Mucosa of descending colon (tissue), 3 donors: Measurements from ENCODE around the gene ZC3H8. TPM values are rescaled to one million over a fixed set of nuclear protein-coding genes. Genes with fewer than 3 reads are reported as not detected.

Source experiments
- ATAC-seq: fragments of 200-7000 bp; cut with Tn5 transposase; one replicate; pipeline ENCODE4 v1.9.1; 2020; ENCODE audit warnings: mild to moderate bottlenecking, moderate library complexity
- DNase-seq, 3 donors: peaks; one replicate each; pipeline ENCODE4 v3.0.0-alpha.2; 2020
- H3K36me3 ChIP-seq: fragments of 200-600 bp; one replicate; pipeline ENCODE4 v1.8.0; 2021; ENCODE audit warnings: low read depth, mild to moderate bottlenecking
- H3K4me1 ChIP-seq: fragments of 200-600 bp; one replicate; pipeline ENCODE4 v1.8.0; 2021; ENCODE audit warnings: low read depth, mild to moderate bottlenecking
- H3K4me3 ChIP-seq: fragments of 200-600 bp; one replicate; pipeline ENCODE4 v1.8.0; 2021; ENCODE audit warnings: mild to moderate bottlenecking
- H3K9me3 ChIP-seq: fragments of 200-600 bp; one replicate; pipeline ENCODE4 v1.8.0; 2021; ENCODE audit warnings: mild to moderate bottlenecking
- intact Hi-C, 2 donors: fragments of 100-400 bp; cut with DNase I in 1 of 2; cut with micrococcal nuclease in 1 of 2; formaldehyde crosslinking; loops; one replicate each; pipeline versions ENCODE4 v1.11.0 to v1.11.1; 2022; cut with DNase I, micrococcal nuclease
- long read RNA-seq, 2 donors: library from polyadenylated mRNA; unstranded; transcript quantifications; one replicate each; pipeline ENCODE4 v2.0.0, GENCODE V29; 2019 to 2021
- total RNA-seq, 3 donors: library from RNA; stranded (reverse); fragmentation: NEBNext Ultra II Directional in 2 of 3; extraction: Animal tissue kit (Norgen Biotek cat#: 25700) in 2 of 3; gene quantifications; one replicate each; pipeline versions ENCODE4 v1.2.1 to v1.2.4, GENCODE V29; 2021 to 2023
- TF ChIP-seq, protein P1 (sequence below): fragments of 200-600 bp; IDR thresholded peaks from one replicate; pipeline ENCODE4 v1.8.0; 2022; ENCODE audit warnings: antibody characterized with exemption, mild to moderate bottlenecking
- donor health status: DM: no; HTN: no; CAD: no; lungs with moderate emphysema.
- donor health status: DM: no; HTN: no; CAD: no.
- donor health status: DM: no; HTN: yes; CAD: no.

The ZC3H8 gene
- total RNA-seq = 10 to 100 TPM in 1 of 3 donors, 1 to 10 TPM in 2; 8.7 to 13.6 (median 9.6) TPM
- long read RNA-seq, donor 1, transcript ZC3H8-201 (9 exons, 1,601 nt) = major isoform, 6 of 7 reads
- long read RNA-seq, donor 1, partial matches to known transcripts = 0 of 7 reads
- long read RNA-seq, donor 1, other reads (novel, unspliced or antisense) = 1 of 7 reads
- long read RNA-seq, donor 2, partial matches to known transcripts = 4 of 7 reads
- long read RNA-seq, donor 2, other reads (novel, unspliced or antisense) = 1 of 7 reads

DNA sequence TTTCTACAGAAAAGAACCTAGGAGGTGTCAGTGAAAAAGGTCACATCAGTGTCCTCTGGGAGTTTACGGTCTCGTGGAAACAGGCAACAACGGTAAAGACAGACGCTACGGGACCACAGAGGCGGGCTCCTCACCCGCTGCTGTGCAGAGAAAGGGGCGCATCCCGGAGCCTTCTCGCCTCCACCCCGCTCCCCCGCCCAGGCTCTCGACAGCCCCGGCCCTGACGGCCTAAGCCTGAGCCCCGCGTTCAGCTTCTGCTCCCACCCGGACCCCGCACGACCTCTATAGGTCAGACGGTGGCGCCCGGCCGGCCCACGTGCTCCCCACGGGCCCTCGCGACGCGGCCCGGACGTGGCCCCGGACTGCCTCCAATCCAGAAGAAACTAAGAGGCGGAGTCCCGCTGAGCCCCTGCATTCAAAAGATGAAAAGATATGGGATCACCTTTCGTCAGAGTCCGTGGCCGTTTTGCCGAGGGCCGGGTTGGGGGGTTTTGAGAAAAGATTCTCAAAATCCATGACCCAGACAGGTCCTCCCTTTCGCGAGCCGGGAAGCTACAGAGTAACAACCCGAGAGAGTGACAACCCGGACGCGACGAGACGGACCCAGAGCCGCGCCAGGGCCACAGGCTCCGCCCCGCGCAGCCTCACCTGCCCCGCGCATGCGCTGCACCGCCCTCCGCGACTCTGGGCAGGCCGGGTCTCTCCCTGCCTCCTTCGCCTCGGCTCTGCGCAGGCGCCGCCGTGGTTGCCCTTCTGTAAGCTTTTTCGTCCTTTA, at the start of gene ZC3H8:
Gene ZC3H8, minus strand, starts transcription at position 577 of the 775 bp plus-strand sequence. Its CDS starts 61 bp downstream, at position 516.
- Histone ChIP-seq H3K4me3 (peak within 1 kb of the TSS; percentile 44), H3K36me3 (no peaks in the 10 kb centered on the region), H3K4me1 (peaks cover 6% of the 10 kb centered on the region), H3K9me3 (no peaks in the 10 kb centered on the region)
- TF ChIP-seq, protein P1, sequence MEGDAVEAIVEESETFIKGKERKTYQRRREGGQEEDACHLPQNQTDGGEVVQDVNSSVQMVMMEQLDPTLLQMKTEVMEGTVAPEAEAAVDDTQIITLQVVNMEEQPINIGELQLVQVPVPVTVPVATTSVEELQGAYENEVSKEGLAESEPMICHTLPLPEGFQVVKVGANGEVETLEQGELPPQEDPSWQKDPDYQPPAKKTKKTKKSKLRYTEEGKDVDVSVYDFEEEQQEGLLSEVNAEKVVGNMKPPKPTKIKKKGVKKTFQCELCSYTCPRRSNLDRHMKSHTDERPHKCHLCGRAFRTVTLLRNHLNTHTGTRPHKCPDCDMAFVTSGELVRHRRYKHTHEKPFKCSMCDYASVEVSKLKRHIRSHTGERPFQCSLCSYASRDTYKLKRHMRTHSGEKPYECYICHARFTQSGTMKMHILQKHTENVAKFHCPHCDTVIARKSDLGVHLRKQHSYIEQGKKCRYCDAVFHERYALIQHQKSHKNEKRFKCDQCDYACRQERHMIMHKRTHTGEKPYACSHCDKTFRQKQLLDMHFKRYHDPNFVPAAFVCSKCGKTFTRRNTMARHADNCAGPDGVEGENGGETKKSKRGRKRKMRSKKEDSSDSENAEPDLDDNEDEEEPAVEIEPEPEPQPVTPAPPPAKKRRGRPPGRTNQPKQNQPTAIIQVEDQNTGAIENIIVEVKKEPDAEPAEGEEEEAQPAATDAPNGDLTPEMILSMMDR = no peak
- intact Hi-C loops = loop anchor here in 1 of 2 donors (10.0 kb wide), 1 partner anchor 200 kb away; the partner anchor contains the start of gene TMEM87B
- ATAC-seq (peak; percentile 99), DNase-seq (peak; percentile 95 to 98 (median 96))

DNA sequence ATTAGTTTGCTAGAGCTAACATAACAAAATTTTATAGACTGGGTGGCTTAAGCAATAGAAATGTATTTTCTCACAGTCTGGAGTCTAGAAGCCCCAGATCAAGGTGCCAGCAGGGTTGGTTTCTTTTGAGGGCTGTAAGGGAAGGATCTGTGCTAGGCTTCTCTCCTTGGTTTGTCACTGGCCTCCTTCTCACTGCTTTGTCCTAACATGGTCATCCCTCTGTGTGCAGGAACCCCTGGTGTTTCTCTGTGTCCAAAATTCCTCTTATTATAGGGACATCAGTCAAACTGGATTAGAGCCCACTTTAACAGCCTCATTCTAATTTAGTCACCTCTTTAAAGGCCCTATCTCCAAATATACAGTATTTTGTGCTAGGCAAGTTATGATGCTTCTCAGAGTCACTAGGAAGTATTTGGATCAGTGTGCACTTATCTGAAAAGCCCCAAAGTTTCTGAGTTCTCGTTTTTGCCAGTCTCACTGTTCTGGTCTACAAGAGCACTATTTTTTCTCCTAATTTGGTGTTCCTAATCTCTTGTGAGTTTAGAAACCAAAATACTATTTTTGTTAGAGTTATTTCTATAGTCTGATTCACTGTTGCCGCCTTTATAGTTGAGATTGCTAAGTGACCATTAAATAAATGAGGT, 49.6 kb upstream of the ZC3H8 start:
- intact Hi-C loops = no loop called here
- no peaks in the 10 kb centered on the region for H3K4me1 ChIP-seq
- TF ChIP-seq, protein P1 = no peak
- no peak overlapping the region for H3K4me3 ChIP-seq
- no peak for ATAC-seq
- H3K9me3 ChIP-seq = no peaks in the 10 kb centered on the region
- H3K36me3 ChIP-seq = no peaks in the 10 kb centered on the region
- no peak for DNase-seq

DNA sequence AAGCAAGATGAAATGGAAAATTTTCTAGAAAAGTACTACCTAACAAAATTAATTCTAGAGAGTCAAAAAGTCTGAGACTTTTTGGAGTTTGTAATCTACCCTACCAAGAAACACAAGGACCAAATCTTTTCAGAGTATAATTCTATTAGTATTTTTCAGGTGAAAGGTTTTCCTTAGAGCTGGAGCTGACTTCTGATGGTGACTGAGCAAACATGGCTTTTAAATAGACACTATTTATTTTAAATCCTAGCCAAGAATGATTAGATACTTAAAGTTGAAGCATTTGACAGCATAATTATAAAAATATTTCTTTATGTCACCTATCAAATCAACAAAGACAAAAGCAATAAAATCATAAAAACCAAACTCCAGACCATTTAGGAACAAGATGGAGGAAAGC, 47.1 kb upstream of the ZC3H8 start:
- TF ChIP-seq, protein P1 = no peak
- intact Hi-C loops = no loop called here
- Histone ChIP-seq H3K4me3 (no peak overlapping the region), H3K36me3 (no peaks in the 10 kb centered on the region), H3K9me3 (no peaks in the 10 kb centered on the region), H3K4me1 (no peaks in the 10 kb centered on the region)
- DNase-seq (no peak), ATAC-seq (no peak)

DNA sequence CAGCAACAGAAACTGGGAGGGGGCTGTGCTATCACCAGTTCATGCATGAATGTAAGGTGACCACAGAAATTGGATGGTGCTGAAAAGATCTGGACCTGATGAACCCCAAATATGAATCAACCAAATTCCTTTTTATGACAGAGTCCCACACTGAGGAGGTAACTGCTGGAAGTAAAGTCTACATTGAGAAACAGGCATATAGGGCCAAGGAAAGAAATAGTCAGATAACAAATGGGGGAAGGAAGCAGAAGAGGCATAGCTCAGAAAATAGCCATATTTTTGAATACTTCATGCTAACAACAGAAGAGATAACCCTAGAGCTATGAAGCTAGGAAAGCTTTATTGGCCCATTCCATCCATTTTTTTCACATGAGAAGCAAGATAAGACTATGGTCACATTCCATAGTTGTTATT, 46.3 kb upstream of the ZC3H8 start:
- DNase-seq (no peak), ATAC-seq (no peak)
- Histone ChIP-seq H3K36me3 (no peaks in the 10 kb centered on the region), H3K4me1 (no peaks in the 10 kb centered on the region), H3K4me3 (no peak overlapping the region), H3K9me3 (no peaks in the 10 kb centered on the region)
- intact Hi-C loops = no loop called here
- TF ChIP-seq, protein P1 = no peak

DNA sequence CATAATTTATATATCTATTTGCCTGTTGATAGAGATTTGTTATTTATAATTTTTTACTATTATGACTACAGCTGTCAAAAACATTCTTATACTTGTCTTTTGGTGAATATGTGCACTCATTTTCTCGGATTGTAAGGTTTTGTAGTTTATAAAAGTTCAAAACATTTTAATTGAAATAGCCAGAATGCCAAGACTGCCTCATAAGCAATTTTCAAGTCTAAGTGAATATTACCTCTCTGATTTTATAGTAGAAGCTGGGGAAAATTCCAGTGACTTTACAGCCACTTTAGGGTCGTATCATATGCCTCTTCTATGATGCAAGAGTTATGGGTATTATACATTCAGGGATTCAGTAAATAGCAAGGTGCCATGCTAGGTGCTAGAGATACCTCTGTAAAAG, 41.6 kb upstream of the ZC3H8 start:
- intact Hi-C loops = no loop called here
- no peaks in the 10 kb centered on the region for H3K36me3 ChIP-seq
- H3K4me1 ChIP-seq = no peaks in the 10 kb centered on the region
- no peaks in the 10 kb centered on the region for H3K9me3 ChIP-seq
- DNase-seq = no peak
- no peak overlapping the region for H3K4me3 ChIP-seq
- no peak for ATAC-seq
- TF ChIP-seq, protein P1 = no peak
